H1 (cell line): ENCODE results near the gene ZNF665. TPM values are rescaled to one million over a fixed set of nuclear protein-coding genes. Genes with fewer than 3 reads are reported as not detected.

Experiments
- CTCF ChIA-PET: fragments of 300-600 bp; sonication (Branson Sonifier 250); formaldehyde crosslinking; loops from one replicate; lab custom pipeline; 2021; ENCODE audit not compliant: partially characterized antibody; lab: Charles Lee
- POLR2A ChIA-PET: fragments of 300-600 bp; sonication (Branson Sonifier 250); formaldehyde crosslinking; loops from one replicate; lab custom pipeline; 2021; ENCODE audit warnings: inconsistent platforms; ENCODE audit not compliant: partially characterized antibody; lab: Charles Lee
- DNase-seq, 2 experiments: peaks; one replicate each; pipeline versions ENCODE4 v3.0.0 to v3.0.0-alpha.2; 2010 to 2022; ENCODE audit warnings: low spot score in 2 of 2, low read depth in 1 of 2, mixed read lengths in 1 of 2
- FAIRE-seq: peaks from 2 replicates; lab custom pipeline; 2011; peaks lifted over from hg19 to GRCh38; lab: Jason Lieb, UNC
- H2AFZ ChIP-seq: 2 replicates; pipeline ENCODE4 v1.8.1; 2012; ENCODE audit warnings: low read length, inconsistent platforms
- H2AK5ac ChIP-seq: 2 replicates; pipeline ENCODE4 v1.6.1; 2013; ENCODE audit warnings: low read depth, low read length
- H2BK120ac ChIP-seq: replicated peaks from 2 replicates; pipeline ENCODE3; 2013; ENCODE audit warnings: low read depth, low read length, inconsistent platforms
- H2BK12ac ChIP-seq: 2 replicates; pipeline ENCODE4 v1.6.1; 2013; ENCODE audit warnings: low read depth, low read length
- H2BK15ac ChIP-seq: 2 replicates; pipeline ENCODE4 v1.6.1; 2013; ENCODE audit warnings: low read length
- H2BK20ac ChIP-seq: 2 replicates; pipeline ENCODE4 v1.6.1; 2013; ENCODE audit warnings: low read length
- H2BK5ac ChIP-seq: 2 replicates; pipeline ENCODE4 v1.6.1; 2013; ENCODE audit warnings: low read depth, low read length
- H3K14ac ChIP-seq: 2 replicates; pipeline ENCODE4 v1.6.1; 2013; ENCODE audit warnings: inconsistent platforms; ENCODE audit not compliant: insufficient read length
- H3K18ac ChIP-seq: 2 replicates; pipeline ENCODE4 v1.6.1; 2013; ENCODE audit warnings: low read length; ENCODE audit errors: extremely low read depth
- H3K23ac ChIP-seq: 2 replicates; pipeline ENCODE4 v1.6.1; 2013; ENCODE audit warnings: inconsistent platforms; ENCODE audit not compliant: insufficient read length
- H3K23me2 ChIP-seq: 2 replicates; pipeline ENCODE4 v1.6.1; 2013; ENCODE audit warnings: low read depth, low read length
- H3K27ac ChIP-seq: 2 replicates; pipeline ENCODE4 v1.6.1; 2011; ENCODE audit warnings: low read depth, low read length, inconsistent platforms
- H3K27me3 ChIP-seq, 4 experiments: replicated peaks in 1 of 4; 1 replicate in 1 of 4; 2 replicates in 3 of 4; pipeline versions ENCODE4 v1.6.1 to v1.8.1; 2011 to 2013; ENCODE audit warnings: low read length in 3 of 4, mild to moderate bottlenecking in 3 of 4, inconsistent platforms in 2 of 4, mixed read lengths in 2 of 4, moderate library complexity in 1 of 4; ENCODE audit not compliant: control insufficient read depth in 3 of 4, insufficient read depth in 3 of 4; ENCODE audit errors: extremely low read depth in 1 of 4
- H3K36me3 ChIP-seq, 4 experiments: 2 replicates each; pipeline versions ENCODE4 v1.6.1 to v1.8.1; 2011 to 2013; ENCODE audit warnings: mild to moderate bottlenecking in 4 of 4, low read length in 3 of 4, moderate library complexity in 2 of 4, control low read depth in 1 of 4, inconsistent platforms in 1 of 4; ENCODE audit not compliant: insufficient read depth in 4 of 4, control insufficient read depth in 2 of 4
- H3K4ac ChIP-seq: replicated peaks from 2 replicates; pipeline ENCODE3; 2013; ENCODE audit warnings: low read length, low read depth, mixed read lengths, inconsistent platforms; ENCODE audit not compliant: insufficient read length
- H3K4me1 ChIP-seq, 4 experiments: replicated peaks in 1 of 4; 1 replicate in 1 of 4; 2 replicates in 3 of 4; pipeline versions ENCODE4 v1.6.1 to v1.8.1; 2011 to 2013; ENCODE audit warnings: low read length in 3 of 4, inconsistent platforms in 2 of 4, mixed read lengths in 1 of 4; ENCODE audit not compliant: insufficient read depth in 4 of 4, control insufficient read depth in 3 of 4
- H3K4me2 ChIP-seq, 2 experiments: 2 replicates each; pipeline versions ENCODE4 v1.6.1 to v1.8.1; 2011 to 2013; ENCODE audit warnings: low read depth in 2 of 2, low read length in 2 of 2, control low read depth in 1 of 2, inconsistent platforms in 1 of 2, mild to moderate bottlenecking in 1 of 2; ENCODE audit not compliant: insufficient read depth in 1 of 2
- H3K4me3 ChIP-seq, 4 experiments: fragments of 200-600, 300-600 bp in 1 of 4; sonication (generic), shearing (Covaris generic), sonication (Bioruptor Twin) in 1 of 4; 2 replicates each; pipeline versions ENCODE4 v1.5.1 to v1.8.1; 2011 to 2016; ENCODE audit warnings: low read length in 4 of 4, low read depth in 3 of 4, control low read depth in 2 of 4, inconsistent platforms in 2 of 4, mild to moderate bottlenecking in 2 of 4, mixed read lengths in 1 of 4, moderate library complexity in 1 of 4; ENCODE audit not compliant: insufficient read depth in 2 of 4; ENCODE audit errors: extremely low read depth in 1 of 4
- H3K56ac ChIP-seq: replicated peaks from 2 replicates; pipeline ENCODE3; 2013; ENCODE audit warnings: low read depth, mild to moderate bottlenecking, mixed read lengths, low read length, inconsistent platforms; ENCODE audit not compliant: insufficient read length
- H3K79me1 ChIP-seq: 2 replicates; pipeline ENCODE4 v1.6.1; 2013; ENCODE audit warnings: low read depth, low read length, control low read depth
- H3K79me2 ChIP-seq, 2 experiments: 2 replicates each; pipeline versions ENCODE4 v1.6.1 to v1.8.1; 2012 to 2013; ENCODE audit warnings: low read length in 2 of 2, mild to moderate bottlenecking in 2 of 2, inconsistent platforms in 1 of 2; ENCODE audit not compliant: insufficient read depth in 2 of 2, control insufficient read depth in 1 of 2
- H3K9ac ChIP-seq, 4 experiments: replicated peaks in 1 of 4; 1 replicate in 1 of 4; 2 replicates in 3 of 4; pipeline versions ENCODE4 v1.6.1 to v1.8.1; 2011 to 2013; ENCODE audit warnings: low read depth in 3 of 4, low read length in 3 of 4, control low read depth in 2 of 4, mild to moderate bottlenecking in 2 of 4, moderate library complexity in 2 of 4, inconsistent platforms in 1 of 4; ENCODE audit errors: extremely low read depth in 1 of 4
- H3K9me3 ChIP-seq, 2 experiments: 2 replicates each; pipeline versions ENCODE4 v1.6.1 to v1.8.1; 2012 to 2013; ENCODE audit warnings: mild to moderate bottlenecking in 2 of 2, moderate library complexity in 2 of 2, control low read depth in 1 of 2, inconsistent platforms in 1 of 2, low read depth in 1 of 2, low read length in 1 of 2, mixed read lengths in 1 of 2; ENCODE audit not compliant: insufficient read depth in 2 of 2
- H4K20me1 ChIP-seq, 2 experiments: replicated peaks in 1 of 2; 2 replicates each; pipeline versions ENCODE3 to v1.8.1; 2011 to 2013; ENCODE audit warnings: inconsistent platforms in 2 of 2, low read length in 2 of 2, mild to moderate bottlenecking in 1 of 2; ENCODE audit not compliant: insufficient read depth in 2 of 2, control insufficient read depth in 1 of 2
- H4K5ac ChIP-seq: 2 replicates; pipeline ENCODE4 v1.6.1; 2013; ENCODE audit warnings: low read length, low read depth, mixed read lengths, inconsistent platforms; ENCODE audit not compliant: insufficient read length
- H4K8ac ChIP-seq: 2 replicates; pipeline ENCODE4 v1.8.0; 2013; ENCODE audit warnings: mild to moderate bottlenecking, moderate library complexity, low read length, inconsistent platforms; ENCODE audit not compliant: insufficient read depth; ENCODE audit errors: extremely low read depth
- H4K91ac ChIP-seq: replicated peaks from 2 replicates; pipeline ENCODE3; 2013; ENCODE audit warnings: low read length, mixed read lengths, inconsistent platforms; ENCODE audit not compliant: insufficient read length
- ATF2 ChIP-seq: IDR thresholded peaks from 2 replicates; pipeline ENCODE4 v1.6.1; 2012; ENCODE audit warnings: low read length, inconsistent platforms
- BACH1 ChIP-seq: IDR thresholded peaks from 2 replicates; pipeline ENCODE4 v1.6.1; 2012; ENCODE audit warnings: low read length, improper control_type of control experiment
- CREB1 ChIP-seq: IDR thresholded peaks from 2 replicates; pipeline ENCODE4 v1.6.1; 2012; ENCODE audit warnings: inconsistent platforms
- HDAC6 ChIP-seq: IDR thresholded peaks from one replicate; pipeline ENCODE4 v1.7.1; 2012; ENCODE audit warnings: low read depth, mild to moderate bottlenecking, inconsistent platforms, low read length, moderate library complexity
- RXRA ChIP-seq: IDR thresholded peaks from 2 replicates; pipeline ENCODE4 v1.6.1; 2011; ENCODE audit warnings: low read depth, mild to moderate bottlenecking, low read length, moderate library complexity; ENCODE audit not compliant: insufficient read depth
- SIN3A ChIP-seq, 2 experiments: IDR thresholded peaks in 1 of 2; conservative IDR thresholded peaks in 1 of 2; 2 replicates each; pipeline ENCODE4 v1.6.1; 2011 to 2012; ENCODE audit warnings: low read length in 2 of 2, improper control_type of control experiment in 1 of 2, low read depth in 1 of 2, mild to moderate bottlenecking in 1 of 2
- SP1 ChIP-seq: IDR thresholded peaks from 2 replicates; pipeline ENCODE4 v1.6.1; 2011; ENCODE audit warnings: low read depth, low read length
- SUZ12 ChIP-seq: fragments of 200-600 bp; sonication (generic); IDR thresholded peaks from 2 replicates; pipeline ENCODE4 v1.6.1; 2012; ENCODE audit warnings: mild to moderate bottlenecking, inconsistent platforms, low read length, moderate library complexity, mixed read lengths
- TAF1 ChIP-seq: IDR thresholded peaks from 2 replicates; pipeline ENCODE4 v1.6.1; 2011; ENCODE audit warnings: mild to moderate bottlenecking, low read depth, low read length
- TBP ChIP-seq: IDR thresholded peaks from 2 replicates; pipeline ENCODE4 v1.6.1; 2011; ENCODE audit warnings: low read depth, low read length, improper control_type of control experiment
- WGBS, 2 experiments: shearing (Covaris generic) in 1 of 2; methylation state at CpG; one replicate each; pipeline versions ENCODE4 v1.1.6 to v1.1.7; 2013 to 2015; ENCODE audit warnings: low lambda C conversion rate in 2 of 2, mixed read lengths in 2 of 2, inconsistent platforms in 1 of 2, low coverage in 1 of 2, missing lambda C conversion rate in 1 of 2; ENCODE audit not compliant: insufficient replicate concordance in 2 of 2, insufficient coverage in 1 of 2, insufficient read length in 1 of 2; ENCODE audit errors: extremely low coverage in 1 of 2, missing lambda C conversion rate in 1 of 2; 5-methylcytosine and 5-hydroxymethylcytosine counted together
- polyA plus RNA-seq, 7 experiments: library from polyadenylated mRNA; depleted of rRNA in 3 of 7; stranded (reverse) in 5 of 7; unstranded in 2 of 7; fragments of >200 nt in 5 of 7; fragments of 200-250 nt in 2 of 7; gene quantifications; 1 replicate in 5 of 7; 2 replicates in 1 of 7; 4 replicates in 1 of 7; pipeline versions ENCODE4 v1.2.1 to v1.2.3, GENCODE V29; 2011 to 2013; ENCODE audit warnings: missing spikeins in 2 of 7, mixed read lengths in 2 of 7
- total RNA-seq: library from RNA; stranded (reverse); fragmentation: NEBNext Ultra II Directional; extraction: Animal tissue kit (Norgen Biotek cat#: 25700); gene quantifications from 2 replicates; pipeline ENCODE4 v1.2.1, GENCODE V29; 2021
- TF ChIP-seq, protein P1 (sequence below): IDR thresholded peaks from 2 replicates; pipeline ENCODE4 v1.6.1; 2012; ENCODE audit warnings: inconsistent platforms

Gene ZNF665
- total and polyA plus RNA-seq, 2 of the 8 experiments (the other 6 are each of a cell fraction or from before 2014, with no cell fraction given): 2.4 to 6.4 TPM

DNA sequence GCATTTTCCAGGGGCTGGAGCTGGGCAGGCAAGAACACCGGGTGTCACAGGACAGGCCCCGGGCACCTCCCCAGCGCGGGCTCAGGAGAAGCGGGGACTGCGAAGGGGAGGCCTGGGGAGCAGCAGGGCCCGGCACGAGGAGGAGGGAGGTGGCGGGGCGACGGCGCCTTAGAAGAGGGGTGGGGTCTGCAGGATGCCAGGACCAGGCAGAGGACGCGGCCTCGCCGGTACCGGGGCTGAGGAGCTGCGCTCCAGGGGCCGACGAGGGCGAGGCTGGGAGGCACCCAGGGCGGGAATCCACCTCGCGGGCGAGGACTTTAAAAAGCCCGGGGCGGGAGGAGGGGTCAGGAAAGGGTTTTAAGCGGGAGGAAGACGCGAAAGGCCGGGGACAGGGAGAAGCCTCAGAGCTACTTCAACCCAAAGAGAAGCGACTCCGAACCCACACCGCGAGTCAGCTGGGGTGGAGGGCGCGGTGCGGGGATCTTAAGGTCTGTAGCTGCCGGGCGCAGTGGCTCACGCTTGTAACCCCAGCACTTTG, 35.0 kb downstream of the ZNF665 start:
- no peak overlapping the region for H2BK5ac ChIP-seq
- H2BK15ac ChIP-seq: no peak overlapping the region
- no peak overlapping the region for H2BK12ac ChIP-seq
- no peak overlapping the region for H4K91ac ChIP-seq
- no peak overlapping the region for H2BK20ac ChIP-seq
- POLR2A ChIA-PET: interaction anchor here (0.7 to 2.6 kb wide), 4 partner anchors 11 to 1278 kb away, joined by 3 to 8 read pairs (median 4); no protein-coding TSS in a partner anchor
- no peak overlapping the region for H3K23ac ChIP-seq
- peak overlapping the region; percentile 77 to 96 for H3K4me2 ChIP-seq
- peaks cover 3% of the 10 kb centered on the region; the same call in 1 of the 2 replicates for H3K79me1 ChIP-seq
- H3K4ac ChIP-seq: no peak overlapping the region
- peak overlapping the region; percentile 47 to 67 (median 58) for H3K4me3 ChIP-seq
- DNase-seq (peak in 1 of 2 experiments; percentile 65), FAIRE-seq (no peak)
- peaks cover 0 to 2% (median 0%) of the 10 kb centered on the region in 4 experiments; a peak in 1 of 7 replicates for H3K4me1 ChIP-seq
- H3K9ac ChIP-seq: peak overlapping the region in 2 of 4 experiments; percentile 20 to 60; a peak in 2 of 7 replicates
- H3K18ac ChIP-seq: no peak overlapping the region
- H4K5ac ChIP-seq: no peak overlapping the region
- H3K14ac ChIP-seq: no peak overlapping the region
- peaks cover 0 to 5% of the 10 kb centered on the region in 2 experiments for H4K20me1 ChIP-seq
- peaks cover 0 to 4% (median 0%) of the 10 kb centered on the region in 4 experiments; a peak in 1 of 8 replicates for H3K36me3 ChIP-seq
- 3% methylated on average over 26 of the region's 41 CpGs; no CpG with 5 or more reads in 1 of the 2 experiments for WGBS, 2 experiments
- H2AFZ ChIP-seq: no peak overlapping the region
- peaks cover 0 to 4% of the 10 kb centered on the region in 2 experiments; a peak in 1 of 4 replicates for H3K79me2 ChIP-seq
- no peak overlapping the region for H2AK5ac ChIP-seq
- H3K9me3 ChIP-seq: peaks cover 4 to 13% of the 10 kb centered on the region in 2 experiments; a peak in 3 of 4 replicates
- peaks cover 10% of the 10 kb centered on the region; the same call in 1 of the 2 replicates for H3K23me2 ChIP-seq
- no peak overlapping the region for H2BK120ac ChIP-seq
- H3K27ac ChIP-seq: no peak overlapping the region
- no peak overlapping the region for H4K8ac ChIP-seq
- CTCF ChIA-PET: no interaction called here
- H3K56ac ChIP-seq: no peak overlapping the region
- H3K27me3 ChIP-seq: no peaks in the 10 kb centered on the region
- TF ChIP-seq ATF2 (no peak), SIN3A (conservative IDR thresholded peaks at IDR 0.05 in 1 of 2, IDR thresholded peaks at IDR 0.05 in 1 of 2; ENCODE audit: low read depth in 1 of 2, low read length in 2 of 2) (no peak), SUZ12 (no peak), TBP (no peak), BACH1 (no peak), HDAC6 (no peak), TAF1 (0 out of 2 replicates have a peak, but pooled peaks have one; percentile 2), RXRA (no peak), CREB1 (no peak), SP1 (no peak)
- TF ChIP-seq, protein P1, sequence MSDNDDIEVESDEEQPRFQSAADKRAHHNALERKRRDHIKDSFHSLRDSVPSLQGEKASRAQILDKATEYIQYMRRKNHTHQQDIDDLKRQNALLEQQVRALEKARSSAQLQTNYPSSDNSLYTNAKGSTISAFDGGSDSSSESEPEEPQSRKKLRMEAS: peak; percentile 79
